HEK293 (cell line): ENCODE results near the gene TLNRD1.

ENCODE experiments used
- CTCF ChIA-PET: fragments of 350-600 bp; formaldehyde crosslinking; extraction: SDS; loops from one replicate; lab custom pipeline; 2021; ENCODE audit warnings: antibody characterized with exemption; lab: Yijun Ruan, JAX
- POLR2A ChIA-PET: fragments of 300-600 bp; formaldehyde crosslinking; extraction: SDS; loops from one replicate; lab custom pipeline; 2020; ENCODE audit warnings: antibody characterized with exemption, inconsistent platforms; lab: Yijun Ruan, JAX
- H3K27ac ChIP-seq: fragments of 200-500 bp; sonication (Bioruptor generic); 2 replicates; pipeline ENCODE4 v1.5.1; 2014; ENCODE audit warnings: low read depth, low read length, control low read depth, inconsistent platforms; ENCODE audit errors: extremely low read depth
- H3K36me3 ChIP-seq, 2 experiments: fragments of 200-500 bp in 1 of 2; sonication (Bioruptor generic) in 1 of 2; 1 replicate in 1 of 2; 2 replicates in 1 of 2; pipeline ENCODE4 v1.5.1; 2014 to 2017; ENCODE audit warnings: inconsistent platforms in 2 of 2, low read length in 2 of 2; ENCODE audit not compliant: control insufficient read depth in 2 of 2, insufficient read depth in 1 of 2
- H3K4me1 ChIP-seq: fragments of 200-500 bp; sonication (Bioruptor generic); 2 replicates; pipeline ENCODE4 v1.5.1; 2014; ENCODE audit warnings: mild to moderate bottlenecking, low read length, inconsistent platforms; ENCODE audit not compliant: control insufficient read depth, insufficient read depth
- H3K4me3 ChIP-seq: 2 replicates; pipeline ENCODE4 v1.5.1; 2011; ENCODE audit warnings: low read depth, mild to moderate bottlenecking, control low read depth, low read length, moderate library complexity
- H3K9me3 ChIP-seq: fragments of 200-500 bp; sonication (Bioruptor generic); 2 replicates; pipeline ENCODE4 v1.5.1; 2014; ENCODE audit warnings: low read depth, low read length, inconsistent platforms; ENCODE audit not compliant: control insufficient read depth, insufficient read depth
- HIC1 ChIP-seq: fragments of 450-650 bp; formaldehyde crosslinking; IDR thresholded peaks from 2 replicates; pipeline ENCODE4 v1.5.1; 2016; ENCODE audit warnings: missing biosample characterization, missing genetic modification characterization
- ZBTB7A ChIP-seq: fragments of 450-650 bp; formaldehyde crosslinking; IDR thresholded peaks from 2 replicates; pipeline ENCODE4 v1.5.1; 2016; ENCODE audit warnings: low read depth, missing biosample characterization, missing genetic modification characterization
- ZNF146 ChIP-seq: fragments of 450-650 bp; formaldehyde crosslinking; IDR thresholded peaks from 2 replicates; pipeline ENCODE4 v1.5.1; 2016; ENCODE audit warnings: missing biosample characterization, missing genetic modification characterization
- ZNF184 ChIP-seq: fragments of 450-650 bp; IDR thresholded peaks from 2 replicates; pipeline ENCODE4 v1.5.1; 2018; ENCODE audit warnings: missing biosample characterization, mild to moderate bottlenecking, missing genetic modification characterization
- ZNF19 ChIP-seq: fragments of 450-650 bp; formaldehyde crosslinking; IDR thresholded peaks from 2 replicates; pipeline ENCODE4; 2016; ENCODE audit warnings: missing biosample characterization, missing genetic modification characterization, low read depth
- ZNF221 ChIP-seq: fragments of 450-650 bp; formaldehyde crosslinking; IDR thresholded peaks from 2 replicates; pipeline ENCODE4 v1.5.1; 2017; ENCODE audit warnings: missing biosample characterization, missing genetic modification characterization, borderline replicate concordance
- ZNF239 ChIP-seq: fragments of 450-650 bp; formaldehyde crosslinking; IDR thresholded peaks from 2 replicates; pipeline ENCODE4 v1.5.1; 2016; ENCODE audit warnings: missing biosample characterization, missing genetic modification characterization
- ZNF324 ChIP-seq: fragments of 450-650 bp; formaldehyde crosslinking; IDR thresholded peaks from 2 replicates; pipeline ENCODE4 v1.5.1; 2016; ENCODE audit warnings: missing biosample characterization, missing genetic modification characterization
- ZNF626 ChIP-seq: fragments of 450-650 bp; sonication (Bioruptor Pico); formaldehyde crosslinking; IDR thresholded peaks from 2 replicates; pipeline ENCODE4 v1.5.1; 2018; ENCODE audit warnings: missing biosample characterization, missing genetic modification characterization, inconsistent platforms
- ZNF658 ChIP-seq: fragments of 450-650 bp; formaldehyde crosslinking; IDR thresholded peaks from 2 replicates; pipeline ENCODE4; 2016; ENCODE audit warnings: missing biosample characterization, missing genetic modification characterization
- ZNF76 ChIP-seq: fragments of 450-650 bp; formaldehyde crosslinking; IDR thresholded peaks from 2 replicates; pipeline ENCODE4; 2016; ENCODE audit warnings: low read depth, missing biosample characterization, missing genetic modification characterization, borderline replicate concordance
- TF ChIP-seq, protein P1 (sequence below): fragments of 450-650 bp; formaldehyde crosslinking; IDR thresholded peaks from 2 replicates; pipeline ENCODE4 v1.5.1; 2016; ENCODE audit warnings: missing biosample characterization, missing genetic modification characterization
- TF ChIP-seq, protein P2 (sequence below): fragments of 450-650 bp; IDR thresholded peaks from 2 replicates; pipeline ENCODE4 v1.5.1; 2018; ENCODE audit warnings: missing biosample characterization, mild to moderate bottlenecking, missing genetic modification characterization
- TF ChIP-seq, protein P3 (sequence below): fragments of 450-650 bp; formaldehyde crosslinking; IDR thresholded peaks from 2 replicates; pipeline ENCODE4 v1.5.1; 2016; ENCODE audit warnings: missing biosample characterization, missing genetic modification characterization

TLNRD1 gene

GRCh38 chr15:80966431-80967197 lies 34.1 kb upstream of the TLNRD1 start (continued):
- TF ChIP-seq, protein P1, sequence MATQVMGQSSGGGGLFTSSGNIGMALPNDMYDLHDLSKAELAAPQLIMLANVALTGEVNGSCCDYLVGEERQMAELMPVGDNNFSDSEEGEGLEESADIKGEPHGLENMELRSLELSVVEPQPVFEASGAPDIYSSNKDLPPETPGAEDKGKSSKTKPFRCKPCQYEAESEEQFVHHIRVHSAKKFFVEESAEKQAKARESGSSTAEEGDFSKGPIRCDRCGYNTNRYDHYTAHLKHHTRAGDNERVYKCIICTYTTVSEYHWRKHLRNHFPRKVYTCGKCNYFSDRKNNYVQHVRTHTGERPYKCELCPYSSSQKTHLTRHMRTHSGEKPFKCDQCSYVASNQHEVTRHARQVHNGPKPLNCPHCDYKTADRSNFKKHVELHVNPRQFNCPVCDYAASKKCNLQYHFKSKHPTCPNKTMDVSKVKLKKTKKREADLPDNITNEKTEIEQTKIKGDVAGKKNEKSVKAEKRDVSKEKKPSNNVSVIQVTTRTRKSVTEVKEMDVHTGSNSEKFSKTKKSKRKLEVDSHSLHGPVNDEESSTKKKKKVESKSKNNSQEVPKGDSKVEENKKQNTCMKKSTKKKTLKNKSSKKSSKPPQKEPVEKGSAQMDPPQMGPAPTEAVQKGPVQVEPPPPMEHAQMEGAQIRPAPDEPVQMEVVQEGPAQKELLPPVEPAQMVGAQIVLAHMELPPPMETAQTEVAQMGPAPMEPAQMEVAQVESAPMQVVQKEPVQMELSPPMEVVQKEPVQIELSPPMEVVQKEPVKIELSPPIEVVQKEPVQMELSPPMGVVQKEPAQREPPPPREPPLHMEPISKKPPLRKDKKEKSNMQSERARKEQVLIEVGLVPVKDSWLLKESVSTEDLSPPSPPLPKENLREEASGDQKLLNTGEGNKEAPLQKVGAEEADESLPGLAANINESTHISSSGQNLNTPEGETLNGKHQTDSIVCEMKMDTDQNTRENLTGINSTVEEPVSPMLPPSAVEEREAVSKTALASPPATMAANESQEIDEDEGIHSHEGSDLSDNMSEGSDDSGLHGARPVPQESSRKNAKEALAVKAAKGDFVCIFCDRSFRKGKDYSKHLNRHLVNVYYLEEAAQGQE (tag by site-specific recombination), result no peak
- no peak for TF ChIP-seq ZNF658 (tag by site-specific recombination)

DNA sequence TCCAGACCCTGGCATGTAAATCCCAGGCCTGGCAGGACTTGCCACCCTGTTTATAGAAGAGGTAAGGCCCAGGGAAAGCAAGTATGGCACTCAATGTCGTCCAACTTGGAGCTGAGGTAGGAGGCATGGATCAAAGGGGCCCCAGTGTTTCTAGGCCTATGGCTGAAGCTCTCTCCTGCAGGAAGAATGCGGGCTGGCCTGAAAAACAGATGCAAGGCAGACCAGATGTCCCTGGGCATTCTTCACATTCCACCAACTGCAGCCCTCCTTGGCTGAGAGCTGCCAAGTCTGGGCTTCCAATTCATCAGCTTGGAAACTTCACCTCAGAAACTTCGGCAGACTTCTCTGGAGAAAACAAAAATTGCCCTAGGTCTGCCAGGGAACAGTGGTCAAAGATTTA lies 33.3 kb upstream of the TLNRD1 start:
- peaks cover 0 to 12% of the 10 kb centered on the region in 2 experiments; a peak in 2 of 3 replicates for H3K36me3 ChIP-seq
- TF ChIP-seq ZNF626 (no peak), ZNF76 (tag by site-specific recombination) (no peak), HIC1 (tag by site-specific recombination) (no peak)
- no peaks in the 10 kb centered on the region for H3K9me3 ChIP-seq
- no peak overlapping the region for H3K4me3 ChIP-seq
- no peak overlapping the region for H3K27ac ChIP-seq
- POLR2A ChIA-PET, result no interaction called here
- CTCF ChIA-PET, result interaction anchor here (1.5 to 8.4 kb wide), 9 partner anchors 10 to 512 kb away, joined by 3 to 137 read pairs (median 7); partner anchors contain the start of gene CEMIP
- H3K4me1 ChIP-seq, result no peaks in the 10 kb centered on the region

DNA sequence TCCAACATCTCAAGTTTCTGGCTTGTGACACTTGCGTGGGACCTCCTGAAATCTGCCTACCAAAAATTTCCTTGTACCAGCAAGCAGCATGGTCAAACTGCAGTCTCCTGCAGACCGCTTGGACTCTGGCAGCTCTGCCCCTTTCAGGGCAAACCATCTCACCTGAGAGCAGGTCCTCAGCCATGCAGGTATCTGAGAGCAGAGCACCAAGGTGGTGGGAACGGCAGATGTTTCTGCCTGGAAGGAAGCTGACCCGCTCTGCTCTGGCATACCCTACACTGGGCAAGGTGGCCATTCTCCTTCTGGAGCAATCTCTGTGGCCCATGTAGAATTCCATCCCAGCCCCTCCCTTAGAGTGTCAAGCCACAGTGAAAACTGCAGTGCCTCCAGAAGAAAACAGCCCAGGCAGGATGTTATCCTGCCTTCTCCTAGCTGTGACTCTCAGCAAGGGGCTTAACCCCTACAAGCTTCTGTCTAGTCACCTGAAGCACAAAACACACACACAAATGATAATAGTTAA lies 32.7 kb upstream of the TLNRD1 start:
- ChIA-PET CTCF (interaction anchor here (0.7 to 8.4 kb wide), 16 partner anchors 9 to 512 kb away, joined by 3 to 137 read pairs (median 4); partner anchors contain the start of gene CEMIP), POLR2A (no interaction called here)
- H3K4me1 ChIP-seq, result no peaks in the 10 kb centered on the region
- TF ChIP-seq, protein P2, sequence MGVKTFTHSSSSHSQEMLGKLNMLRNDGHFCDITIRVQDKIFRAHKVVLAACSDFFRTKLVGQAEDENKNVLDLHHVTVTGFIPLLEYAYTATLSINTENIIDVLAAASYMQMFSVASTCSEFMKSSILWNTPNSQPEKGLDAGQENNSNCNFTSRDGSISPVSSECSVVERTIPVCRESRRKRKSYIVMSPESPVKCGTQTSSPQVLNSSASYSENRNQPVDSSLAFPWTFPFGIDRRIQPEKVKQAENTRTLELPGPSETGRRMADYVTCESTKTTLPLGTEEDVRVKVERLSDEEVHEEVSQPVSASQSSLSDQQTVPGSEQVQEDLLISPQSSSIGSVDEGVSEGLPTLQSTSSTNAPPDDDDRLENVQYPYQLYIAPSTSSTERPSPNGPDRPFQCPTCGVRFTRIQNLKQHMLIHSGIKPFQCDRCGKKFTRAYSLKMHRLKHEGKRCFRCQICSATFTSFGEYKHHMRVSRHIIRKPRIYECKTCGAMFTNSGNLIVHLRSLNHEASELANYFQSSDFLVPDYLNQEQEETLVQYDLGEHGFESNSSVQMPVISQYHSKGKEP (tag by site-specific recombination), result no peak
- TF ChIP-seq HIC1 (tag by site-specific recombination) (no peak), ZBTB7A (tag by site-specific recombination) (no peak), ZNF324 (no peak), ZNF221 (tag by site-specific recombination) (no peak), ZNF239 (no peak), ZNF146 (tag by site-specific recombination) (no peak), ZNF19 (no peak), ZNF184 (tag by site-specific recombination) (no peak)
- TF ChIP-seq, protein P3, sequence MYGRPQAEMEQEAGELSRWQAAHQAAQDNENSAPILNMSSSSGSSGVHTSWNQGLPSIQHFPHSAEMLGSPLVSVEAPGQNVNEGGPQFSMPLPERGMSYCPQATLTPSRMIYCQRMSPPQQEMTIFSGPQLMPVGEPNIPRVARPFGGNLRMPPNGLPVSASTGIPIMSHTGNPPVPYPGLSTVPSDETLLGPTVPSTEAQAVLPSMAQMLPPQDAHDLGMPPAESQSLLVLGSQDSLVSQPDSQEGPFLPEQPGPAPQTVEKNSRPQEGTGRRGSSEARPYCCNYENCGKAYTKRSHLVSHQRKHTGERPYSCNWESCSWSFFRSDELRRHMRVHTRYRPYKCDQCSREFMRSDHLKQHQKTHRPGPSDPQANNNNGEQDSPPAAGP (tag by site-specific recombination), result no peak
- TF ChIP-seq, all 188 proteins: peak for 0
- no peak overlapping the region for H3K27ac ChIP-seq
- no peak overlapping the region for H3K4me3 ChIP-seq
- peaks cover 0 to 12% of the 10 kb centered on the region in 2 experiments; a peak in 2 of 3 replicates for H3K36me3 ChIP-seq
- no peaks in the 10 kb centered on the region for H3K9me3 ChIP-seq
